HG03354 (cell line): ENCODE measurements around the gene LURAP1L.

ENCODE experiments used
- ATAC-seq: cut with Tn5 transposase; IDR thresholded peaks from one replicate; pipeline ENCODE4 v1.9.1; 2021; ENCODE audit warnings: mild to moderate bottlenecking; ENCODE audit not compliant: unreplicated experiment, poor library complexity, severe bottlenecking

Gene LURAP1L

GRCh38 chr9:12774861-12775678 is at the start of gene LURAP1L:
Gene LURAP1L, plus strand, starts transcription at chr9:12775020. Its CDS starts 696 bp downstream, at chr9:12775716.
- no peak for ATAC-seq

DNA sequence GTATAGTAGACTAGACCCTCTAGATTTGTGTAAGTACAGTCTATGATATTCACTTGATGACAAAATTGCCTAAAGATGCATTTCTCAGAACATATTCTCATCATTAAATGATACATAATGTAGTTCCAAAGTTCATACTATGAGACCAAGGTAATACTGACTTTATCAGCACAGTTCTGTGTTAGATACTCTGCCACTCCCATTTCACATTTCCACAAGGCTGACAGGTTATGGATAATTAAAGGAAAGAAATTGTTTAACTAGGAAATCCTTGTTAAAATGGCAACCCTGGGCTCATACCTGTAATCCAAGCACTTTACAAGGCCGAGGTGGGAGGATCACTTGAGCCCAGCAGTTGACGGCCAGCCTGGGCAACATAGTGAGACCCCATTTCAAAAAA is 48.0 kb upstream of the LURAP1L start:
- ATAC-seq, result no peak

GRCh38 chr9:12730198-12730597 is 44.6 kb upstream of the LURAP1L start:
- no peak for ATAC-seq

- ATAC-seq, result no peak
Measured at GRCh38 chr9:12730927-12731326, 43.9 kb upstream of the LURAP1L start.

GRCh38 chr9:12732971-12733370 is 41.8 kb upstream of the LURAP1L start:
- ATAC-seq, result no peak

GRCh38 chr9:12735665-12736064 is 39.2 kb upstream of the LURAP1L start:
- ATAC-seq, result no peak

- no peak for ATAC-seq
Measured at GRCh38 chr9:12737871-12738270, 36.9 kb upstream of the LURAP1L start.

GRCh38 chr9:12739014-12739652 is 35.7 kb upstream of the LURAP1L start:
- ATAC-seq, result no peak

DNA sequence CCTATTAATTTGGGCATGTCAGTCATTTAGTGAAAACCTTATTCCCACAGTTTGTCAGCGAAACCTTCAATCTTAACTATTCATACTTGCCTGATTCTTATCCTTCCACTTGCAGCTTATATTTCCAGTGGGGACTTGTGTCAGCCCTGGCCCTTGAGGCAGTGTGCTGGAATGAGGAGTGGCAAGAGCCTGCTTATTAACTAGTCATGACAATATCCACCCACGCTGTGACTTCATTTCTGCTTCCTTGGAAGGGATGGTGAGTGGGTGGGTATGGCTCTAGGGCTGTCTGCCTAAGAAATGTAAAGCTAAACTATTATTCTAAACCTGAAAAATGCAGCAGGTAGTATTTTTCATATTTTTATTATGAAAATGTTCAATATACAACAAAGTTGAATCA is 34.0 kb upstream of the LURAP1L start:
- ATAC-seq, result no peak

- ATAC-seq, result no peak
Measured at GRCh38 chr9:12748016-12748415, 26.8 kb upstream of the LURAP1L start.

GRCh38 chr9:12748954-12749353 is 25.9 kb upstream of the LURAP1L start:
- no peak for ATAC-seq

DNA sequence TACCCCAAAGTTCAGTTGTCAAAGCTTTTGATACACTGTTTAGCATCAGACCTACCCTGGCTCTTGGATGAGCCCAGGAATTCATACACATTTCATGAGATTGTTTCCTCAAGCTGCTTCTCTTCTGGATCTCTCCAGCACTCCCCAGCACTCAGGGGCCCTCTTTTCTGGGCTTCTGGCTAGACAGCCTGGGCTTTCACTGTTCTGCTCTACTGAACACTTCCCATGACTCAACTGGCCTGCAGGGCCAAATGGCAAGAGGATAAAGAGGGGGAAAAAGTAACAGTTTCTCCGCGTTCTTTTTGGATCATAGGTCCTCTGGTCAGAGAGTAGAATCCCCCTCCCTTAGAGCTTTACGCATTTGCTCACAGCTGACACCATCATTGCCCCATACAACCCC is 20.9 kb upstream of the LURAP1L start:
- no peak for ATAC-seq

- no peak for ATAC-seq
Measured at GRCh38 chr9:12759761-12760160, 15.1 kb upstream of the LURAP1L start.

GRCh38 chr9:12760758-12761157 is 14.1 kb upstream of the LURAP1L start:
- ATAC-seq, result no peak

DNA sequence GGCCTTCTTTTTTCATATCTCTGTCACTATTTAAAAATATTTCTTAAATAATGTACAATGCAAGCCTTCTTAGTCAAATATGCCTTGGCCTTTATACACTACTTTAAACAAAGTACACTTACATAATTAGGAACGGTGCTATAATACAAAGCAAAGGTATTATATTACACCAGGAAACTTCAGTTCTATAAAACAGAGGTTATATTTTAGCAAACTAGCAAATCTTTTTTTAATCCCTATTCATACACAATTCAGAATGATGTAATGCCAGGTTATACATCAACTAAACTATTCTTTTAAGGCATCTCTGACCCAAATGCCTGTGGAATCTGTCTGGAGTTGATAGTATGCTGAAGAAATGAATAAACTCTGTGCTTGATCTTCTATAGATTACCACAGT is 10.7 kb upstream of the LURAP1L start:
- no peak for ATAC-seq

DNA sequence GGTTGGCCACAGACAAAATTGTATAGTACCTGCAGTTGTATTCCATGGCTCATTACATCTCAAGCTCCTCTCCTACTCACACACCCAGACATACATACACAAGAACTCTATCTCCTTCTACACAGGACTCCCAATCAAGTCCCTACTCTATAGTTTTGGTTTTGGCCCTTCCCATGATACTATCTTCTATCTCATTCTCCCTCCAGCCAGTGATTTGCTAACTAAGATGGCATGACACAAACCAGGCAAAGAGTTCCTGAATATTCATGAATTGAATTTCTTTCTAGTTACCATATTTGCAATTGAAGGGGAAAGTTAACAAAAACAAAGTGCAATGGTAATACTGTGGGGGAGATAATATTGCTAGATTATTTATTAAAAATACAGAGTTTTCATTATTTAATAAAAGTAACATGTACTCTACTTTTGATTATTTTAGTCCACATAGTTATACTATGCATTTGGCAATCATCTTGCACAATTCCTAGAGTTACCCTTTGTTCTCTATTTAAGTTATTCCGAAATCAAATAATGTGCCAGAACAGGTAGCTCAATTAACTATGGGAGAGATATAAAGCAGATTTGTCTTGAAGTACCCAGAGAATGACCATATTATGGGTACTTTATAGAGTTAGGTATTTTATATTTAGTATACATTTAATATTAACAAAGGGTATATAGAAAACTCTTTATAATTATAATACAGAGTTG is 9.6 kb upstream of the LURAP1L start:
- ATAC-seq, result no peak

DNA sequence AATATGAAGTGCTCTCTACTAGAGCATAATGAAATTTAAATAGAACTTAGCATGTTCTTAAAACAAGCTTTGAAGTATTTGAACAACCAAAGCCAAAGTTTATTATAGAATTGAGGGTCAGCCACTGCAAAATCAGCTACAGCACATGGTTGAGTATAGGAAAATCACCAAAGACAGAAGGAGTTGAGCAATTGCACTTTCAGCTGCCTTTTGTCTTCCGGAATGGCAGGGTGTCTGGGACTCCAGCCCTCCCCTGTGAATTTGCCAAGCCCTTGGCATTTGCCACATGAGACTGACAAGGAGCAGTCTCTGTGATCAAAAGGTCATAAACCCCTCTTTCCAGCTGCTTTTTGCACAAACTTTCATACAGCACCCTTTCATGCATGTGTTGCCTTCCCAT is 8.5 kb upstream of the LURAP1L start:
- ATAC-seq, result no peak

DNA sequence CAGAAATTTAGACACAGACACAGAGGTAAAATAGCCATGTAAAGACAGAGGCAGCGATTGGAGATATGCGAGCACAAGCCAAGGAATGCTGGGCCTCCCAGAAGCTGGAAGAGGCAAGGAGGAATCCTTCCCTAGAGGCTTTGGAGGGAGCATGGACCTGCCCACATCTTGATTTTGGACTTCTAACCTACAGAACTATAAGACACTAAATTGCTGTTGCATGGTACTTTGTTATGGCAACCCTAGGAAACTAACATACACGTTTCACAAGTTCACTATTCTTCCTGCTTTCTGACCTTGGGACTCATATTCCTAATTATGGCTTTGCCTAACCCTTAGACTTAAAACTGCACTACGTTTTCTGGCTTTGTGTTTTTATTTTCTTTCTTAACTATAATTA is 4.6 kb upstream of the LURAP1L start:
- ATAC-seq, result no peak

- ATAC-seq, result no peak
Measured at GRCh38 chr9:12771891-12772290, 2.9 kb upstream of the LURAP1L start.

DNA sequence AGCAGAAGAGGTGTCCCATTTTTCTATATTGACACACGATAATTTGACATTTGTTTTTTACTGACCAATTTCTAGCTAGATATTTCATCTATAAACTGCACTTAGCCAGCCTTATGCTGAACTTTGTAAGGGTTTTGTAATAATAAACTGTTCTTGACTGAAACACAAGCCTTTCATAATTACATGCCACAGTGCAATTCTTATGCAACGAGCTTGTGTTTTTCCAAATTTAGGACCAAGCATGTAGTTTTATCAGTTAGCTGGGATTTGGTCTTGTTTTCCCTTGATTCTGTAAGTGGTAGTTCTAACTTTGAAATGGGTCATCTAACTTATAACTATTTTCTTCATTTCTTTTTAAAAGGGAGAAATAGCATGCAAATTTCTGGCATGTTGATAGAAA is 1.3 kb upstream of the LURAP1L start:
- no peak for ATAC-seq
